Stomach (tissue), 9 donors: Measurements from ENCODE around the gene HARS2. TPM values are rescaled to one million over a fixed set of nuclear protein-coding genes. Genes with fewer than 3 reads are reported as not detected.
"Not testable (repeated sequence)": the region's sequence is repeated elsewhere in the genome, so short reads cannot be mapped to it uniquely, and the experiment has no call there.

Experiments
- DNase-seq, 2 donors: peaks; one replicate each; pipeline versions ENCODE4 v3.0.0 to v3.0.0-alpha.2; 2013 to 2019
- H3K27ac ChIP-seq, 5 donors: fragments of 200-600 bp in 4 of 5; sonication (generic) in 4 of 5; one replicate each; pipeline ENCODE4 v1.5.1; 2013 to 2019; ENCODE audit warnings: mild to moderate bottlenecking in 1 of 5, moderate library complexity in 1 of 5
- H3K27me3 ChIP-seq, 3 donors: fragments of 200-600 bp; sonication (generic); one replicate each; pipeline ENCODE4 v1.5.1; 2017 to 2019; ENCODE audit warnings: mixed run types in 1 of 3
- H3K36me3 ChIP-seq, 4 donors: fragments of 200-600 bp; sonication (generic); 1 replicate in 3 of 4; 2 replicates in 1 of 4; pipeline ENCODE4 v1.5.1; 2016 to 2019
- H3K4me1 ChIP-seq, 4 donors: fragments of 200-600 bp; sonication (generic); one replicate each; pipeline ENCODE4 v1.5.1; 2016 to 2019
- H3K4me3 ChIP-seq, 4 donors: fragments of 200-600 bp; sonication (generic) in 3 of 4; one replicate each; pipeline ENCODE4 v1.5.1; 2016 to 2019; ENCODE audit warnings: mild to moderate bottlenecking in 1 of 4
- H3K9me3 ChIP-seq, 4 donors: fragments of 200-600 bp; sonication (generic); one replicate each; pipeline ENCODE4 v1.5.1; 2016 to 2019
- EP300 ChIP-seq: sonication (generic); formaldehyde crosslinking; IDR thresholded peaks from one replicate; pipeline ENCODE4 v1.6.1; 2017; ENCODE audit warnings: antibody characterized with exemption
- POLR2A ChIP-seq, 4 donors: fragments of 450-650 bp; IDR thresholded peaks; one replicate each; pipeline ENCODE4 v1.6.1; 2016; ENCODE audit warnings: antibody characterized with exemption in 4 of 4, control low read depth in 2 of 4, mild to moderate bottlenecking in 1 of 4, moderate library complexity in 1 of 4
- POLR2AphosphoS5 ChIP-seq, 3 donors: sonication (generic); formaldehyde crosslinking; IDR thresholded peaks; one replicate each; pipeline ENCODE4 v1.6.1; 2016; ENCODE audit warnings: antibody characterized with exemption in 3 of 3
- WGBS, 5 donors: extraction: QIAGEN DNeasy Blood & Tissue Kit in 3 of 5; methylation state at CpG; one replicate each; pipeline versions ENCODE4 v1.1.5 to v1.1.7; 2013 to 2018; 5-methylcytosine and 5-hydroxymethylcytosine counted together
- intact Hi-C: fragments of 100-400 bp; cut with DNase I; formaldehyde crosslinking; loops from one replicate; pipeline ENCODE4 v1.15.1; 2023; ENCODE audit warnings: low total_unique reads
- polyA plus RNA-seq, 3 donors: library from polyadenylated mRNA; stranded (reverse); fragments of 200-250 nt; gene quantifications; one replicate each; pipeline ENCODE4 v1.2.3, GENCODE V29; 2013
- total RNA-seq, 5 donors: library from RNA; depleted of rRNA; stranded (reverse); fragments of >200 nt; gene quantifications; one replicate each; pipeline versions ENCODE4 v1.1.0 to v1.2.3, GENCODE V29; 2014 to 2016
- TF ChIP-seq, protein P1 (sequence below), 7 experiments: fragments of 450-650 bp in 4 of 7; fragments of 200-600 bp in 3 of 7; sonication (generic) in 3 of 7; IDR thresholded peaks; one replicate each; pipeline ENCODE4 v1.5.1; 2016 to 2019; ENCODE audit warnings: antibody characterized with exemption in 7 of 7, control low read depth in 2 of 7, mild to moderate bottlenecking in 1 of 7
- donor health status: healthy with polysubstance abuse.
- donor health status: Bipolar disorder and iron deficiency.
- donor health status: healthy.

HARS2 gene
- total and polyA plus RNA-seq, 8 donors = 13.1 to 155 (median 37.8) TPM

DNA sequence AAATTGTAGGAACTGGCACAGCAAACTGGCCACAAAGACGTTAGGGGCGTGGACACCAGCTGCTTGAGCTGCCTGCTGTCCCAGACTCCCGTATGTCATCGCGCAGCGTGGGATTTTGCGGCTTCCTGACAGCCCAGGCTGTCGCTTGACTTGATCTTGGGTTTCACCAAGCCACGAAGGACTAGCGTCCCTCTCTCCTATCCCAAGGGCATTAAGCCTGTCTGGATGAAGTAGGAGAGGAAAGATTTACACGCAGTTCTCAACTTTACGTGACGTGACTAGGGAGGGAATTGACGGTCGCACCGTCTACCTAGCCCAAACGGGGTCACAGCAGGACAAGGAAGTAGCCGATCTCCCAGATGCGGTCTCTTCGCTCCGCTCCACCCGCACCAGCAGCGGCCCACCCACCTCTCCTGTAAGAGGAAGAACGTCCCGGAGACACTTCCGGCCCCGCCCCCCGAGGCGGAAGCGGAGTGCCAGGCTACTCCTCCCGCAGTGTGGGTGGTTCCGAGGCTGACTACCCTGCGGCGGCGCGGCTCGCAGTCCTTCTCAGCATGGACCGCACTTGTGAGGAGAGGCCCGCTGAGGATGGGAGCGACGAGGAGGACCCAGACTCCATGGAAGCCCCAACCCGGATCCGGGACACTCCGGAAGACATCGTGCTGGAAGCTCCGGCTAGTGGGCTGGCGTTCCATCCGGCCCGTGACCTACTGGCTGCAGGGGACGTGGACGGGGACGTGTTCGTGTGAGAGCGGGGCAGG is 26.7 kb upstream of the HARS2 start, which contains the start of gene WDR55:
WDR55 (plus strand) TSS at position 546 of the 761 bp plus-strand sequence; CDS start at position 555, 9 bp downstream.
- intact Hi-C loops = no loop called here
- whole genome bisulfite sequencing, 5 donors = 0 to 2% (median 0%) methylated on average over 43 to 54 of the region's 54 CpGs
- H3K4me3 ChIP-seq = peak within 1 kb of the TSS; percentile 79 to 96 (median 86)
- TF ChIP-seq POLR2A (IDR thresholded peaks at IDR 0.05) = peak in 2 of 4 donors; percentile 50 to 65
- TF ChIP-seq EP300 = peak; percentile 19
- peak; percentile 81 to 97 (median 94) for TF ChIP-seq POLR2AphosphoS5 (IDR thresholded peaks at IDR 0.05)
- TF ChIP-seq, protein P1, sequence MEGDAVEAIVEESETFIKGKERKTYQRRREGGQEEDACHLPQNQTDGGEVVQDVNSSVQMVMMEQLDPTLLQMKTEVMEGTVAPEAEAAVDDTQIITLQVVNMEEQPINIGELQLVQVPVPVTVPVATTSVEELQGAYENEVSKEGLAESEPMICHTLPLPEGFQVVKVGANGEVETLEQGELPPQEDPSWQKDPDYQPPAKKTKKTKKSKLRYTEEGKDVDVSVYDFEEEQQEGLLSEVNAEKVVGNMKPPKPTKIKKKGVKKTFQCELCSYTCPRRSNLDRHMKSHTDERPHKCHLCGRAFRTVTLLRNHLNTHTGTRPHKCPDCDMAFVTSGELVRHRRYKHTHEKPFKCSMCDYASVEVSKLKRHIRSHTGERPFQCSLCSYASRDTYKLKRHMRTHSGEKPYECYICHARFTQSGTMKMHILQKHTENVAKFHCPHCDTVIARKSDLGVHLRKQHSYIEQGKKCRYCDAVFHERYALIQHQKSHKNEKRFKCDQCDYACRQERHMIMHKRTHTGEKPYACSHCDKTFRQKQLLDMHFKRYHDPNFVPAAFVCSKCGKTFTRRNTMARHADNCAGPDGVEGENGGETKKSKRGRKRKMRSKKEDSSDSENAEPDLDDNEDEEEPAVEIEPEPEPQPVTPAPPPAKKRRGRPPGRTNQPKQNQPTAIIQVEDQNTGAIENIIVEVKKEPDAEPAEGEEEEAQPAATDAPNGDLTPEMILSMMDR (IDR thresholded peaks at IDR 0.05) = no peak
- DNase-seq = peak; percentile 98
- H3K36me3 ChIP-seq = peaks cover 46 to 66% (median 63%) of the 10 kb centered on the region in 4 donors
- peak within 1 kb of the TSS; percentile 86 to 97 (median 94) for H3K27ac ChIP-seq
- no peaks in the 10 kb centered on the region for H3K9me3 ChIP-seq
- H3K27me3 ChIP-seq = no peaks in the 10 kb centered on the region
- peaks cover 14 to 33% (median 28%) of the 10 kb centered on the region in 4 donors for H3K4me1 ChIP-seq

DNA sequence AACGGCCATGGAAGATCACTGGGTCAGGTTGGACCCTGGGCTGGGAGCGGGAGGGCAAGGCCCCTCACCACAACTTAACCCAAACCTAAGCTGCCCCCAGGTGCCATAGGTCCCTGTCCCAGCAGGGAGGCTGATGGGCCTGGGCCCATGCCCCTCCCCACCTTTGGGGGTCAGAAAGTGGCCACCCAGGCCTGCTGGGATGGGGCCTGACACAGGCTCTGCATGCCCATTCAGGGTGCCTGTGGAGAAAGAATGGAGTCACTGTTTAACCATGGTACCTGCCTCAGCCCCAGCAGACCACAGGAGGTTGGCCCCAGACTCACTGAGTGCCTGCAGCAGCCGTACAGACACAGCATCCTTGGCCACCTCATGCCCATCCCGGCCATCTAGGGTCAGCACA is 20.2 kb upstream of the HARS2 start:
- intact Hi-C loops, H3K27ac ChIP-seq, H3K4me3 ChIP-seq, DNase-seq, H3K27me3 ChIP-seq, H3K9me3 ChIP-seq: not testable (repeated sequence)
- 89 to 100% (median 92%) methylated on average over 2 to 4 of the region's 4 CpGs for WGBS, 5 donors
- peaks cover 7 to 38% (median 17%) of the 10 kb centered on the region in 4 donors for H3K4me1 ChIP-seq
- H3K36me3 ChIP-seq = peaks cover 30 to 93% (median 88%) of the 10 kb centered on the region in 4 donors

DNA sequence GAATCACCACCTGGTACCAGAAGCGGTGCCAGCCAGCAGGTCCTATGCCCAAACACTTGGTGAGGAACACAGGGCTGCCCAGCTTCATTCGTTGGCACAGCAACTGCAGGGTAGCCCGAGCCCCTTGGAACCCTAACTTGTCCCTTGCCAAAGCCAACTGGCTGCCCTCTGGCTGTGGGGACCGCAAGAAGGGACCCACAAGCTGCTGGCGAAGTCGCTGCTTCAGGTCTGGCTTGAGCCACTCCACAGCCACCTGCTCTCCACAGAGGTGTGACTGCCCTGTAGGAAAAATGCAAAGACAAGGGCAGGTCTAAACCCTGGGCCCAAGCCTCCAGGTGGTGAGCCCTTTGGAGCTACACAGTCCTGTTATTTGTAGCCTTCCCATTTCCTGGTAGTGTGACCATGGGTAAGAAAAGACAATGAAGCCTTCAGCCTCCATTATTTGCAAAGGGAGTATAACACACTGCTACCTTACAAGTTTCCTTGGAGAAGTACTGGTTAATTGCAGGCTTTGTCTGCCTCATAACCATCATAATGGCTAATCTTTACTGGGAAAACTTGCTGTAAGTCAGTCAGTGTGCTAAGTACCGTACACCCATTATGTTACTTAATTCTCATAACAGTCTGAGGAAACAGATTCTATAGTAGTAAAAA is 19.7 kb upstream of the HARS2 start:
- TF ChIP-seq POLR2AphosphoS5 (IDR thresholded peaks at IDR 0.05) (no peak), POLR2A (IDR thresholded peaks at IDR 0.05) (no peak), EP300 (no peak)
- TF ChIP-seq, protein P1 (IDR thresholded peaks at IDR 0.05) = no peak
- Histone ChIP-seq H3K36me3 (peaks cover 34 to 99% (median 94%) of the 10 kb centered on the region in 4 donors), H3K27ac (peak overlapping the region in 1 of 5 donors; percentile 11), H3K4me3 (no peak overlapping the region), H3K9me3 (no peaks in the 10 kb centered on the region), H3K27me3 (no peaks in the 10 kb centered on the region), H3K4me1 (peaks cover 1 to 33% (median 11%) of the 10 kb centered on the region in 4 donors)
- DNase-seq = peak in 1 of 2 donors; percentile 25
- WGBS, 5 donors = 88 to 93% (median 92%) methylated on average over 1 to 6 of the region's 7 CpGs
- intact Hi-C loops = no loop called here

DNA sequence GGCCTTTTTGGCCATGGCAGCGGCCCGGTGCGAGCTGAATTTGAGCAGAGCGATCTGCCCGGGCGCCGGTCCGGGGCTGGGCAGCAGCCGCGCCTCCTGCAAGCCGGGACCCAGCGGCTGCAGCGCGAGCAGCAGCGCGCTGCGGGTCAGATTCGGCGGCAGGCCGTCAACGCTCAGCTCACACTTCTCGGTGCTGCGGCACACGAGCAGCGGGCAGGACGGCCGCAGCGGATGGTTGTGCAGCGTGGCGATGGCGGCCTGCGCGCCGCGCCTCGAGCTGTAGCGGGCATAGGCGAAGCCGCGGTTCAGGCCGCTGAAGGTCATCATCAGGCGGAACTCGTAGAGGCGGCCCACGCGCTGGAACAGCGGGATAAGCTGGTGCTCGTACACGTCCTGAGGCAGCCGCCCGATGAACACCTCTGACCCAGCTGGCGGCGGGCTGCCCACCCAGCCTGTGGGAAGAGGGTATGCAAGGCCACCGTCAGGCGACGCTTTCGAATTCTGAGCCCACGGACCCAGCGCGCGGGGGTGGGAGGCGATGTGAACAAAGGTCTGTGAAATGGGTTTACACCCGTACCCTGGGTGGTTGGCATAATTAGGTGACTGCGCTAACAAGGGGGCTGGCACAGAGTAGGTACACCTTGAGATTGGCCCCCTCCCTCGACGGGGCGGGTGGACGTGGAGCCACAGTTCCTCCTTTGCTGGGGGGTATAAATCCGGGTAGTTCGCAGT is 18.6 kb upstream of the HARS2 start:
- TF ChIP-seq, protein P1 (IDR thresholded peaks at IDR 0.05) = no peak
- TF ChIP-seq POLR2AphosphoS5 (IDR thresholded peaks at IDR 0.05) = no peak
- TF ChIP-seq EP300 = no peak
- TF ChIP-seq POLR2A (IDR thresholded peaks at IDR 0.05) = no peak
- no peaks in the 10 kb centered on the region for H3K9me3 ChIP-seq
- intact Hi-C loops = no loop called here
- peak overlapping the region in 1 of 5 donors; percentile 13 for H3K27ac ChIP-seq
- peaks cover 44 to 100% (median 97%) of the 10 kb centered on the region in 4 donors for H3K36me3 ChIP-seq
- H3K4me3 ChIP-seq = peak overlapping the region in 3 of 4 donors; percentile 19 to 25 (median 20)
- H3K27me3 ChIP-seq = no peaks in the 10 kb centered on the region
- peak in 1 of 2 donors; percentile 49 for DNase-seq
- 49 to 58% (median 51%) methylated on average over 32 to 70 of the region's 70 CpGs for WGBS, 5 donors
- peaks cover 0 to 23% (median 5%) of the 10 kb centered on the region in 4 donors for H3K4me1 ChIP-seq
